SIG-M5 treated with dmso at 0.1 percent for 504 hours (cell line): ENCODE measurements around the gene PDHB.

ENCODE experiments used
- DNase-seq: peaks from one replicate; lab custom pipeline; 2025; ENCODE audit not compliant: unreplicated experiment; lab: John Stamatoyannopoulos, UW

Gene PDHB

DNA sequence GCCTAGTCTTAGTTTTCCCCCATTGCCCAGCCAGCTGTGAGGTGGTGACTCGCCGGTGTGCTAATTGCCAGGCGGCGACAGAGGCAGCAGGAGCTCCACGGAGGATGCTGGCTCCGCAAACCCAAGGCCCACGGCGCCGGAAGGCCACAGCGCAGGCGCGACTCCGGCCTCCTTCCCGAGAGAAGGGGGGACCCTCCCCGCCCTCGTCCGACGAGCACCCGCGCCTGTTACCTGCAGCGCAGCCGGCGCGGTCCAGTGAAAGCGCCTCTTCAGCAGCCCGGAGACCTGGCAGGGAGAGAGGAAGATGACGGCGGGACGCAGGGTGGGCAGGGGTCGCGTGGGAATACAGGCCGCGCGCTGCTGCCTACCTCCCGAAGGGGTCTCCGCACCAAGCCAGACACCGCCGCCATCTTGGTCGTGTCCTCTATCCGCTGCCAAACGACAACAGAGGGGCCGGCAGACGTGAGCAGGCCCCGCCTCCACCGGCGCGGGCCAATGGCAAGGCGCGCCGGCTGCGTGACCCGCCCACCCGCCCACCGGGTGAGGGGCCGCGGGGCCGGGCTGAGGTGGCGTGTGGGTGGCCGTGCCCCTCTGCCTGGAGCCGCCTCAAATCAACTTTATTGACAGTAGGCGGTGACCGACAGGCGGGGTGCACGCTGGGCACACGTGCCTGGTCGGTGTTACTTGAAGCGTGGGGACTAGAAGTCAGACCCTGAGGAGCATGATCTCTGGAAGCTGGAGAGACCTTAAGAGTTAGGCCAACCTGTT is at the start of gene PDHB:
PDHB (minus strand) TSS at position 433 of the 768 bp plus-strand sequence; CDS start at position 410, 23 bp downstream.
- DNase-seq = peak; percentile 86

DNA sequence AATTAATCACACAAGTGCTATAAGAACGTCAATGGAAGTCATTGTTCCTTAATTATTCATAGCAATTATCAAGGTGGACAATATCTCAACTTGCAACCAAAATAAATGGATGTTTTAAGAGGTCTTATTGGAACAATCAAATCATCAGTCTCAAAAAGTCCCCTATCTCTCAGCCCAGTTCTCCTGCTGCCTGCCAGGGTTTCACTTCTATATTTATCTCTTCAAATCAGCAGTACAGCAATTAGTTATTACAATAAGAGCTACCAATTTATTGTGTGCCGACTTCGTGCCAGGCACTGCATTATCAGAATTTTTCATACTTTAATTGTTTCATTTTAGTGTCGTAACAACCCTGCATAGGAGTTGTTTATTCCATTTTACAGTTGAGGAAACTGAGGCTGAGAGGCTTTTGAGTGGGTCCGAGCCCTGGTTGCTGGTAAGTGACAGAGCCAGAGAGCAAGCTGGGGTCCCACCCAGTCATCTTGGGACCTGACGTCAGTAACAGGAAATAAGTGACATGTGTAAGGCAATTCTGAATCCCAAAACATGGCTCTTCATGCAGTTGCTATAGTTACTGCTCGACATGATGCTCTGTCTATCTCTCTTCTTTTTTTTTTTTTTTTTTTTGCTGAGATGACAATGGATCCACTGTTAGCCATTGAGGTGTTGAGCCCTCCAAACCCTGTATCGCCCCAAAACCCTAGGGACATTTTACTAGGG is 49.4 kb upstream of the PDHB start:
- DNase-seq = no peak

DNA sequence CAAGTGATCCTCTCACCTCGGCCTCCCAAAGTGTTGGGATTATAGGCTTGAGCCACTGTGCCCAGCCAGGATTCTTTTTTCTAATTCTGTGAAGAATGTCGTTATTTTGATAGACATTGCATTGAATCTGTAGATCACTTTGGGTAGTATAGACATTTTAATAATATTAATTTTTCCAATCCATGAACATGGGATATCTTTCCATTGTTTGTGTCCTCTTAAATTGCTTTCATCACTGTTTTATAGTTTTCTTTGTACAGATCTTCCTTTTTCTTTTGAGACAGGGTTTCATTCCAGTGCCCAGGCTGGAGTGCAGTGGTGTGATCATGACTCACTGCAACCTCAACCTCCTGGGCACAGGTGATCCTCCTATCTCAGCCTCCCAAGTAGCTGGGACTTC is 46.7 kb upstream of the PDHB start:
- DNase-seq = no peak

DNA sequence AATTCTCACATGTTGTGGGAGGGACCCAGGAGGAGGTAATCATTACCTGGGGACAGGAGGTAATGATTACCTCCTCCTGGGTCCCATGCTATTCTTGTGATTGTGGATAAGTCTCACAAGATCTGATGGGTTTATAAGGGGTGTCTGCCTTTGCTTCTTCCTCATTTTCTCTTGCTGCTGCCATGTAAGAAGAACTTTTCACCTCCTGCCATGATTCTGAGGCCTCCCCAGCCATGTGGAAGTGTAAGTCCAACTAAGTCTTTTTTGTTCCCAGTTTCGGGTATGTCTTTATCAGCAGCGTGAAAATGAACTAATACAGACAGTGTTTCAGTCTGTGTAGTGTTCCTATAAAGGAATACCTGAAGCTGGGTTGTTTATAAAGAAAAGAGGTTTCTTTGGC is 45.1 kb upstream of the PDHB start:
- DNase-seq = peak; percentile 37

DNA sequence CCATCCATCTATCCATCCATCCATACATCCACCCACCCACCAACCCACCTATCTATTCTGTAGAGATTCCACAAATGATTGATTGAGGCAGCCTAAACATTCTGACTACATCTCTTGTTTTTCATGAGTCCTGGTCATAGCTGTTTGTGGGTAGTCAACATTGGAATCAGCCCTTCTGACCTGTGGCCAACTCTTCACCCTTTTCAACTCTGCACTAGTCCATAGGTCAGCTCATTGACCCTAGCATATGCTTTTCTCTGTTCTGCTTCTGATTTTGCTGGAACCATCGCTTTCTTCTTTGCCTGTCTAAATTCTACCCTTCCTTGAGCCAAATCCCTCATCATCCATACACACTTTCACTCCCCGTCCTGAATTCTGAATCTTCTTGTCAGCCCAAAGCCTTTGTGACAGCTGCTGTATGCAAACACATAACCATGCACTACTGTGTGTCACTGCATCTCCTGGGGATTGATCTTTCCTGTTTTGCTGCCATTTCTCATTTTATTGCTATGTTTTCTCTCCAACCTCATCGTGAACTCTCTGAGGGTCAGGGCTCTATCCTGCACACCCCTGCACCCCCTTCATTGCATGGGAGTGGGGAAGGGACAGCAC is 41.4 kb upstream of the PDHB start:
- DNase-seq = no peak

DNA sequence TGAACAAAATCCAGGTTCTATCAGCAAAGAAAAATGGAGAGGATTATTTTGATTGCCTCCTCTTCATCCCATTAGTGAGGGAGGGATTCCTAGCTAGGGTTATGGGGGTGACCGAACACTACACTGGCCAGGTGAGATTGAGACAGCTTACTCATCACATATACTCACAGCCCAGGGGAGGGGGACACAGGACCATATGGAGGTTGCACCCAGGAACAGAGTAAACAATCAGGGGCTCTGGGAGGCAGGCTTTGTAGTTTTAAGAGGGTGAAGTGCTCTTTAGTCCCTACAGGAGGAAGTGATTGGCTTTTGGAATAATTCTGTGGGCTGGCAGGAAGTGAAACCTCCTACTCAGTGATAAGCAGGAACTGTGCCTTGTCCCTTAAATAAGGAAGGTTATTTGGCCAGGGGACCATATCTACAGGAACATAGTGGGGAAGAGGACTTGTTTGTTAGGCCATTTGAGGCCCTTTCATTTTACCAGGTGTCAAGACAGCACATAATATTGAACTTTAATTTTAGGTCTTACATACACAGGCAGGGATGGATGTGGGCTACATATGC is 40.8 kb upstream of the PDHB start:
- DNase-seq = peak; percentile 92

DNA sequence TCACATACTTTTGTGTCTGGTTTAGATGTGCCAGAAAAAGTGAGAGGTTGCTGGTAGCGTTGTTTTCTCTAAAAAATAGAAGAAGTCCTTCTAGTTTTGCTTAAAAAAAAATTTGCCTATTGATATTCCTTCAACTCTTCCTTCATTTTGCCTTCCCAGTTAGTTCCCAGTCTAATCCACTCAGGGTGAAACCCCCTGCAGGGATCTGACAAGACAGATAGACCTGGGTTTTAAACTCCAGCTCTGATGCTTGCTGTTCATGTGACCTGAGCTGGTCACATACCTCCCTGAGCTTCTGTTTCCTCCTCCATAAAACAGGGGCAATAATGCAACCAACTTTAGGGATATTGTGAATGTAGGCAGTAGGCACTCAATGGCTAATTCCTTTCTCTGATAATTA is 39.6 kb upstream of the PDHB start:
- DNase-seq = no peak

DNA sequence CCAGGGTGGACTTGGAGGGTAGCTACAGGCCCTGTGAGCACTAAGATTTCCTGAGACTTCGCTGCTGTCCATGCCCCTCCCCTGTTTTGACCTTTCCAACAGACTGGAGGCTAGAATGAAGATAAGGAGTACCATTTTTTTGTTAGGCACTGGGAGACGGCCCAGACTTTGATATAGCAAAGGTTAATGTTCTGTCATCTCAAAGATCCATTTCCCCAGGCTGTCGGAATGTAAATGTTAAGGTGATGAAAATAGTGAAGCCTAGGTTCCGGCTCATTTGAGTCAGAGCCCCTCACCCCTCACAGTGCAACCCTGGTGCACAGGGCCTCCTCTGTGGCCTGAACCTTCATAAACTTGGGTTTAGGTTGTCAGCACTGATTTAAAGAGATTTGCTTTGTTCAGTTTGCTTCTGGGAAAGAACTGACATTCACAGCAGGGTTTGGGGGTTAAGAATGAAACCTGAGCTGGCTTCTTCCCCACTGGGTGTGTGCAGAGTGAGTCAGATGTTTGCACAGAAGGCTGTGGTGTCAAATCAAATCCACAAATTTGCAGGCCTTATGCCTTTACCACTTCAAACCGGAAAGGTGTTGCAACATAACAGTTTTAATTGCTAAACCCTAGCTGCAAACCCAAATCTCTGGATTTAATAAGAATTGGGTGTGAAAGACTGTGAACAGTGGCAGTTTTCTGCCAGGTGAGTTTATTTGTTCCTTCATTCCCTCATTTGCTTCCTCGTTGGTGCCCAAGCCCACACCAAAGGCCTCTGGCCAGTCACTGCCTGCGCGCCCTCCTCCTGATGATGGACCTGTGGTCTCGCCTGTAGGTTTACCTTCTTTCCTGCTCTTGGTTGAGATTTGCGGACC is 37.6 kb upstream of the PDHB start:
- DNase-seq = peak; percentile 97

DNA sequence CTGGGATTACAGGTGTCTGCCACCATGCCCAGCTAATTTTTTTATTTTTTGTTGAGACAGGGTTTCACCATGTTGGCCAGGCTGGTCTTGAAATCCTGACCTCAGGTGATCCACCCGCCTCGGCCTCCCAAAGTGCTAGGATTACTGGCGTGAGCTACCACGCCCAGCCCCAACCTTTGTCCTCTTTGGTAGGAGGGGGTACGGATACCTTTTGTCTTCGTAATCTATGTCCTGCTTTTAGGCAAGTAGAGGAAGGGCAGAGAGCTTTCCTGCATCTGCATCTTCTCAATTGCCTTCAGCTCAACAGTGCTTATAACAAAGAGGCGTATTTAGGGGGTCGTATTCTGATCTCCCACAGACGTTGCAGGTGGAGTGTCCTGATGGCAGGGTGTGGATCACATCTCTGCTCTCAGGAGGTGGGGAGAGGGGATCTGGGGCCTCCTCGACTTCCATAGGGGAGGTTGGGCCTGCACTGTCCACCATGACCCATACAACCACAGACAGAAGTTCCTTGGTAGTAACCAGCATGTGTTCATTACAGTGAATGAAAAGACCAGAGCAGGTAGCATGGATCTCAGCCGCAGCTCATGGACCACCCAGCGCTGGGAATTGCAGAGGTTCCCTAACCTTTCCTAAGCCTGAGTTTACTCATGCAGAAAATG is 36.9 kb upstream of the PDHB start:
- no peak for DNase-seq

DNA sequence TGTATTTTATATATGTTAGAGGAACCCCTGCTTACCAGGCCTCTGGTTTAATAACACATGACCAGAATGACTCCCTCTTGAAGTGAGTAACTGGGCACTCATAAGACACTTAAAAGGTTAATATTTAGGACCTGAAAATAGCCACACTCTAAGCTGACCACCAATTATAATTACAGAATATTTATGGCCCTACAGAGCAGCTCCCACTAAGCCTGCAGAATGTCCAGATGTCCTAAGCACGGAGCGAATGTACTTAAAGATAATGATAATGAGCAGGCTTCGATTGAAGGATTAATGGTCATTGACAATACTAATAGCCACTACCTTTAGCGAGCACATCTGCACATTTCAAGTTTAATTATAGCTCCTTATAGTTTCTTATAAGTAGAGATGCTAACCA is 35.5 kb upstream of the PDHB start:
- no peak for DNase-seq

DNA sequence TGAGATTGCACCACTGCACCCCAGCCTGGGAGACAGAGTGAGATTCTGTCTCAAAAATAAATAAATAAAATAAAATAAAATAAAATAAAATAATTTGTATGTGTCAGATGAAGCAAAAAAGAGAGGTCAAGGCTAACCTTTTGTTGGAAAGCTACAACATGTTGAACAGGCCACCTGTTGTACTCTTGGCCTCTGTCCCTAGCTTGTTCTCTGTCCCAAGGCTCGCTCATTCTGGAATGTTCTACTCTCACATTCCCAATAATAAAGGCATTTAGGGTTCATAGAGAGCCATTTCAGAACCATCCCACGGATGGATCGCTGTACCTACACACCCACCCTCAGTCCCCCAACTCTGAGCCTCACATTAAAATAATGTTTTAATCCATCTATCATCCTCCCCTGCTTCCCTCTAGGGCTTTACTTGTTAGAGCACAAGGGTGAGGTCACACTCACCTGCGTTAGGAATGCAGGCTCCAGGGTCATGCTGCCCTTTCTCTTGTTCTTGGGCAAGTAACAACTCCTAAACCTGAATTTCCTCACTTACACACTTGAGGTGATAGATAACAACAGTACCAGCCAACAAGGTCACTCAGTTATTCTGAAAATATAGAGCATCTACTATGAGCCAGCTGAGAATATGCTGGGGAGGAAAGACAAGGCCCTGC is 33.4 kb upstream of the PDHB start:
- no peak for DNase-seq

DNA sequence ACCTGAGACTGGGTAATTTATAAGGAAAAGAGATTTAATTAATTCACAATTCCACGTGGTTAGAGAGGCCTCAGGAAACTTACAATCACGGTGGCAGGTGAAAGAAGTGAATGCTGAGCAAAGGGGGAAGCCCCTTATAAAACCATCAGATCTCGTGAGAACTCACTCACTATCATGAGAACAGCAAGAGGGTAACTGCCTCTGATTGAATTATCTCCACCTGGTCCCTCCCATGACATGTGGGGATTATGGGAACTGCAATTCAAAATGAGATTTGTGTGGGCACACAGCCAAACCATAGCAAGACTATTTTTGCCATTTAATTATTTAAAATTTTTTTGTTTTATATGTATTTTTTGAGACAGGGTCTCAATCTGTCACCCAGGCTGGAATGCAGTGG is 31.2 kb upstream of the PDHB start:
- DNase-seq = no peak

DNA sequence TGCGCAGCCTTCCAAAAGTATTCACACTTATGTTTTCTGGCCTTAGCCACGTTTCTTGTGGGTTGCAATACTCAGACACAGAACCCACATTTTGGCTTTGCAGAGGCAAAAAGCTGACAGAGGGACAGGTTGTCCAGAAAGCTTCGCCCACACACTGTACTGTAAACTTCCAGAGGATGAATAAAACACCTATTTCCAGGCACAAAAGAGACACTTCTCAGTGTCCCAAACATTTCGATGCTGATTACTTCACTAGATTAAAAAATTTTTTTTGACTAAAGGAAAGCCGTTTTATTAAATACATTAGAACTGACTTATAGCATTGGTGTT is 30.3 kb upstream of the PDHB start:
- DNase-seq = no peak

DNA sequence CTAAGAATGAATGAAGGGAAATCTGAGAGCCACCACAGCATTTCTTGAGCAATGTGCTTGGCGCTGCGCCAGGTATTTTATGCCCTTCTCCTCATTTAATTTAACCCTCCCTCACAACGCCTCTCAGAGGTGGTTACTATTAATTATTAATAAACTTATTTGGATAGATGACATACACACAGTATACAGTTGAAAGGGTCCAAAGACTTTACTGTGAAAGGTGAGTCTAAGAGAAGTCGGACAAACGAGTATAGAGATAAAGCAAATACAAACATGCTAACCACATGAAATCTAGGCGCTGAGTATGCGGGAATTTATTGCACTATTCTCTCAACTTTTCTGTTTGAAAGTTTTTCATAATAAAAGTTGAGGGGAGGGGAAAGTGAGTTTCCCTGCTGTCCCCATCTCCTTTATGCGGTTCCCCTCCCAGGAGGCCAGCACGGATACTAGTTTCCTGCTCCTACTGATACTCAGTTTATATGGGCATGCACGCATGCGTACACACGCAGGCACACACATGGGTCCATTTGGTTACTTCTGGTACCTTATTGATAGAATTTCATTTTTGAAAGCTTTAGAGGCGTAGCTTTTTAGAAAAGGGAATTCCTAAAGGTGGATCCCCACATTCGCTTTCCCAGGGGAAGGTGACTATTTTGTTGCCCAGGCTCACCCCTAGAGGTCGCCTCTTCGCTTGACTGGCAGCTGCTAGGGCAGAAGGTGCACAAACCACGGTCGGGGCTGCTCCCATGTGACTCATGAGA is 29.7 kb upstream of the PDHB start:
- DNase-seq = peak; percentile 66

DNA sequence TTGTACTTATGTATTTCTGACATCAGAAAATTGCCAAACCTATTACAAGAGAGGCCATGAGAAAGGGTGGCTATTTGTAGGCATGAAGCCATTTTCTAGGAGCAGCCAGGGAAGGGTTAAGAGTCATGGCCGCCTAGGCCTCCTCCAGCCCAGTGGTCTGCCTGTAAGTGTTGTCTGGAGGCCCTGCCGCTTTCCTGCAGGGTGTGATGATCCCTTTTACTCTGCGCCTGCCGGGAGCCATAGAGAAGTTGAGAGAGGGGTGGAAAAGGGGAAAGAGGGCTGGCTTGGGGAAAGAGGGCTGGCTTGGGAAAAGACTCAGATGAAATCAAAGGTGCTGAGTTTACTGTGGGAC is 29.2 kb upstream of the PDHB start:
- no peak for DNase-seq

DNA sequence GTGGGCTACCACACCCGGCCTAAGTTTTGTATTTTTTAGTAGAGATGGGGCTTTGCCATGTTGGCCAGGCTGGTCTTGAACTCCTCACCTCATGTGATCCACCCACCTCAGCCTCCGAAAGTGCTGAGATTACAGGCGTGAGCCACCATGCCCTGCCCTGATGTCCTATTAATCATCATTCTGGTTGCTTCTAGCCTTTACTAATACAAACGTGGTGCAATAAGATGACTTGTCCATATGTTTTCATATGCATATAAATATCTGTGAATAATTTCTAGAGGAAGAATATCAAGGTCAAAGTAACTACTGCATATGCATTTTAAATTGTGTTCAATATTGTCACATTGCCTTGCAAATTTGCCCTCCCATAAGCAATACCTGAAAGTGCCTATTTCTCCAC is 25.5 kb upstream of the PDHB start:
- DNase-seq = no peak

DNA sequence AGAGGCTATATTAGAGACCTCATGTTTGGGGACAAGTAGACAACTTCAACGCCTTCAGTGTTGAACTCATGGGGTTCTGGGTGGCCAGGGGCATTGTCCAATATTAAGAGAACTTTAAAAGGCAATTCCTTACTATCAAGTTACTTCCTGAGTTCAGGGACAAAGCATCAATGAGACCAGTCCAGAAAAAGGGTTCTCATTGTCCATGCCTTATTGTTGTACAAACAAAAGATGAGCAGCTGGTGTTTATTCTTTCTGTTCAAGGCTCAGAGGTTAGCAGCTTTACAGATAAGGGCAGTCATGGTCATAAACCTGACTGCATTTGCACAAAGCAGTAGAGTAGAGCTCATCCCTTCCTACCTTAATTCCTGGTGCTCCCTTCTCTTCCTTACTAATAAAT is 18.5 kb upstream of the PDHB start:
- no peak for DNase-seq

DNA sequence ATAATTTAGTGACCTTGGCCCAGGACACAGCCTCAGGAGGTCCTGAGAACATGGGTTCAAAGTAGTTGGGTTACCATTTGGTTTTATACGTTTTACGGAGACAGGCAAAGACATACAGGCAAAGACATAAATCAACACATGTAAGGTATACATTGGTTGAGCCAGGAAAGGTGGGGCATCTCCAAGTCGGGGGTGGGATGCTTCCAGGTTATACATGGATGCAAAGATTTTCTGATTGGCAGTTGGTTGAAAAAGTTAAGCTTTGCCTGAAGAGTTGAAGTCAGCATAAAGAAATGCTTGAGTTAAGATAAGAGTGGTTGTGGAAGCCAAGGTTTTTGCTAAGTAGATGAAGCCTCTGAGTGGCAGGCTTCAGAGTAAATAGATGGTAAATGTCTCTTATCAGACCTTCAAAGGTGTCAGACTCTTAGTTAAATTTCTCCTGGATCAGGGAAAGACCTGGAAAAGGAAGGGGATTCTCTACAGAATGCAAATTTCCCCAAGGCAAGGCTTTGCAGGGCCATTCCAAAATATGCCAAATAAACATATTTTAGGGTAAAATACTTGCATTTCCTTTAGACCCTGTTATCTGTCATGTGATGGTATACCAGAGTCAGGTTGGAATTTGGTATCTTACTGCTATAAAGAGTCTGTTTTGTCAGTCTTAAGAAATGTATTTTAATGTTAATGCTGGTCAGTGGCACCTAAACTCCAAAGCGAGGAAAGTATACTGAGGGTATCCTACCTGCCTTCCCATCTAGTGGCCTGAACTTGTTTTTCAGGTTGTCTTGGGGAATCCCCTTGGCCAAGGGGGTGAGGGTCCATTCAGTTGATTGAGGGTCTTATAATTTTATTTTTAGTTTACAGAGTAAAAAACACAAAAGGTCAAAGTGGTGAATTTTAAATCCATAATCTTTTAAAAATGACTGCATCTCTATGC is 8.2 kb upstream of the PDHB start:
- no peak for DNase-seq
